WTC11 (cell line): ENCODE data around the gene LRSAM1. TPM values are rescaled to one million over a fixed set of nuclear protein-coding genes. Genes with fewer than 3 reads are reported as not detected.

Experiments used
- ATAC-seq: fragments of 200-7000 bp; cut with Tn5 transposase; 2 replicates; pipeline ENCODE4 v1.10.0; 2021; ENCODE audit warnings: mild to moderate bottlenecking, moderate library complexity
- CTCF ChIA-PET: fragments of 300-600 bp; sonication (Branson Sonifier 250); formaldehyde crosslinking; loops from one replicate; lab custom pipeline; 2021; ENCODE audit warnings: antibody characterized with exemption; lab: Charles Lee
- POLR2A ChIA-PET: fragments of 350-600 bp; sonication (Branson Sonifier 250); formaldehyde crosslinking; loops from one replicate; lab custom pipeline; 2021; ENCODE audit warnings: antibody characterized with exemption; lab: Charles Lee
- DNase-seq: peaks from one replicate; pipeline ENCODE4 v3.0.0; 2021; ENCODE audit warnings: low spot score
- H3K27ac Mint-ChIP-seq: 2 replicates; pipeline ENCODE4 v1.8.0; 2021; ENCODE audit warnings: mixed read lengths
- H3K27me3 Mint-ChIP-seq: 2 replicates; pipeline ENCODE4 v1.8.0; 2021; ENCODE audit warnings: low read depth, mild to moderate bottlenecking, moderate library complexity, mixed read lengths
- H3K36me3 Mint-ChIP-seq: 2 replicates; pipeline ENCODE4 v1.8.0; 2021; ENCODE audit warnings: mixed read lengths
- H3K4me1 Mint-ChIP-seq: 2 replicates; pipeline ENCODE4 v1.8.0; 2022; ENCODE audit warnings: mixed read lengths
- H3K4me3 Mint-ChIP-seq: 2 replicates; pipeline ENCODE4 v1.8.0; 2021; ENCODE audit warnings: mild to moderate bottlenecking, moderate library complexity, mixed read lengths
- H3K9me3 Mint-ChIP-seq: 2 replicates; pipeline ENCODE4 v1.8.0; 2021; ENCODE audit warnings: mixed read lengths
- ATF1 ChIP-seq: sonication (generic); formaldehyde crosslinking; IDR thresholded peaks from 2 replicates; pipeline ENCODE4 v1.8.1; 2023; ENCODE audit warnings: mild to moderate bottlenecking, moderate library complexity, missing genetic modification reagents
- ESRRA ChIP-seq: sonication (generic); formaldehyde crosslinking; IDR thresholded peaks from 2 replicates; pipeline ENCODE4 v1.8.1; 2022; ENCODE audit warnings: mild to moderate bottlenecking, missing genetic modification reagents, borderline replicate concordance
- FOXP1 ChIP-seq: sonication (generic); formaldehyde crosslinking; IDR thresholded peaks from 2 replicates; pipeline ENCODE4 v1.8.0; 2022; ENCODE audit warnings: missing genetic modification reagents, mild to moderate bottlenecking, moderate library complexity, borderline replicate concordance
- GABPB1 ChIP-seq: sonication (generic); formaldehyde crosslinking; IDR thresholded peaks from 2 replicates; pipeline ENCODE4 v1.8.1; 2023; ENCODE audit warnings: mild to moderate bottlenecking, missing genetic modification reagents
- HMGXB4 ChIP-seq: sonication (generic); formaldehyde crosslinking; IDR thresholded peaks from 2 replicates; pipeline ENCODE4 v1.8.1; 2023; ENCODE audit warnings: mild to moderate bottlenecking, moderate library complexity, missing genetic modification reagents
- IRF1 ChIP-seq: sonication (generic); formaldehyde crosslinking; IDR thresholded peaks from 2 replicates; pipeline ENCODE4 v1.8.0; 2023; ENCODE audit warnings: missing genetic modification reagents
- MLX ChIP-seq: sonication (generic); formaldehyde crosslinking; IDR thresholded peaks from 2 replicates; pipeline ENCODE4 v1.8.1; 2023; ENCODE audit warnings: mild to moderate bottlenecking, missing genetic modification reagents, moderate library complexity
- MYBL2 ChIP-seq: sonication (generic); formaldehyde crosslinking; IDR thresholded peaks from 2 replicates; pipeline ENCODE4 v1.8.1; 2023; ENCODE audit warnings: mild to moderate bottlenecking, moderate library complexity, missing genetic modification reagents
- NFATC4 ChIP-seq: fragments of 250-450 bp; sonication (Bioruptor Pico); IDR thresholded peaks from 2 replicates; pipeline ENCODE4 v1.9.0; 2021; ENCODE audit warnings: mild to moderate bottlenecking
- PREB ChIP-seq: sonication (generic); formaldehyde crosslinking; IDR thresholded peaks from 2 replicates; pipeline ENCODE4 v1.8.1; 2022; ENCODE audit warnings: mild to moderate bottlenecking, missing genetic modification reagents, moderate library complexity, borderline replicate concordance
- SOX15 ChIP-seq: fragments of 250-450 bp; sonication (Bioruptor Pico); IDR thresholded peaks from 2 replicates; pipeline ENCODE4 v1.9.0; 2021; ENCODE audit warnings: mild to moderate bottlenecking
- ZBTB21 ChIP-seq: sonication (generic); formaldehyde crosslinking; IDR thresholded peaks from 2 replicates; pipeline ENCODE4 v1.8.1; 2023; ENCODE audit warnings: mild to moderate bottlenecking, missing genetic modification reagents, borderline replicate concordance
- ZMAT4 ChIP-seq: fragments of 250-450 bp; sonication (Bioruptor Pico); IDR thresholded peaks from 2 replicates; pipeline ENCODE4 v1.9.0; 2021; ENCODE audit warnings: mild to moderate bottlenecking
- ZNF317 ChIP-seq: sonication (generic); formaldehyde crosslinking; IDR thresholded peaks from 2 replicates; pipeline ENCODE4 v1.8.1; 2023; ENCODE audit warnings: low read depth, mild to moderate bottlenecking, moderate library complexity, missing genetic modification reagents, borderline replicate concordance
- ZNF416 ChIP-seq: fragments of 250-450 bp; sonication (Bioruptor Pico); IDR thresholded peaks from 2 replicates; pipeline ENCODE4 v1.9.0; 2021; ENCODE audit warnings: mild to moderate bottlenecking, inconsistent platforms
- ZNF671 ChIP-seq: fragments of 250-450 bp; sonication (Bioruptor Pico); IDR thresholded peaks from 2 replicates; pipeline ENCODE4 v1.8.0; 2021; ENCODE audit warnings: mild to moderate bottlenecking
- total RNA-seq: library from RNA; stranded (reverse); gene quantifications from 3 replicates; pipeline ENCODE4 v1.2.3, GENCODE V29; 2021

The LRSAM1 gene
- total RNA-seq, 1 experiment from 2014 or later, result 32.4 TPM

GRCh38 chr9:127445851-127446712 is 5.2 kb upstream of the LRSAM1 start (continued):
- TF ChIP-seq PREB (CRISPR knock-in tag), result no peak
- peak; percentile 80 for TF ChIP-seq ZNF416 (CRISPR knock-in tag)
- no peak for TF ChIP-seq GABPB1 (CRISPR knock-in tag)
- peak; percentile 33; the same call in 1 of the 2 replicates for TF ChIP-seq IRF1
- peak; percentile 52; the same call in 1 of the 2 replicates for TF ChIP-seq MYBL2 (CRISPR knock-in tag)
- no peak for TF ChIP-seq MLX (CRISPR knock-in tag)
- TF ChIP-seq ZBTB21 (CRISPR knock-in tag), result 0 out of 2 replicates have a peak, but pooled peaks have one; percentile 39

GRCh38 chr9:127446713-127447415 is 4.4 kb upstream of the LRSAM1 start:
- no peak overlapping the region for H3K4me3 Mint-ChIP-seq
- no peaks in the 10 kb centered on the region for H3K9me3 Mint-ChIP-seq
- DNase-seq (no peak), ATAC-seq (no peak)
- no peak for TF ChIP-seq ESRRA
- peak; percentile 63; the same call in 1 of the 2 replicates for TF ChIP-seq ZMAT4 (CRISPR knock-in tag)
- 0 out of 2 replicates have a peak, but pooled peaks have one; percentile 3 for TF ChIP-seq ZNF317 (CRISPR knock-in tag)
- TF ChIP-seq NFATC4 (CRISPR knock-in tag), result peak; percentile 20
- 0 out of 2 replicates have a peak, but pooled peaks have one; percentile 14 for TF ChIP-seq HMGXB4 (CRISPR knock-in tag)
- peak; percentile 36; the same call in 1 of the 2 replicates for TF ChIP-seq ATF1 (CRISPR knock-in tag)
- TF ChIP-seq ZNF416 (CRISPR knock-in tag), result no peak
- TF ChIP-seq FOXP1, result no peak
- TF ChIP-seq SOX15 (CRISPR knock-in tag), result no peak
- TF ChIP-seq ZNF671 (CRISPR knock-in tag), result peak; percentile 18
- no peaks in the 10 kb centered on the region for H3K27me3 Mint-ChIP-seq
- H3K27ac Mint-ChIP-seq, result peak overlapping the region; percentile 99
- H3K4me1 Mint-ChIP-seq, result peaks cover 27% of the 10 kb centered on the region
- ChIA-PET CTCF (interaction anchor here (0.5 to 1.7 kb wide), 4 partner anchors 9 to 671 kb away, joined by 3 to 4 read pairs (median 4); partner anchors contain the start of gene SLC2A8), POLR2A (interaction anchor here (0.9 kb wide), 1 partner anchor 23 kb away, joined by 3 read pairs; the partner anchor contains the start of gene ZNF79)
- H3K36me3 Mint-ChIP-seq, result peaks cover 87% of the 10 kb centered on the region
